Karpas-422 (cell line): ENCODE data around the gene PPP1R3F. TPM values are rescaled to one million over a fixed set of nuclear protein-coding genes. Genes with fewer than 3 reads are reported as not detected.

Source experiments
- DNase-seq: peaks from one replicate; pipeline ENCODE4 v3.0.0-alpha.2; 2015
- H2AFZ ChIP-seq: fragments of 200-600 bp; sonication (generic); 2 replicates; pipeline ENCODE4 v1.6.1; 2014; ENCODE audit warnings: antibody characterized with exemption, low read length, mixed read lengths
- H3K27ac ChIP-seq: fragments of 200-600 bp; sonication (generic); 2 replicates; pipeline ENCODE4 v1.5.1; 2014; ENCODE audit warnings: mild to moderate bottlenecking, low read length, moderate library complexity
- H3K27me3 ChIP-seq: fragments of 200-600 bp; sonication (generic); 2 replicates; pipeline ENCODE4 v1.6.1; 2014; ENCODE audit warnings: low read length, mixed read lengths
- H3K36me3 ChIP-seq: fragments of 200-600 bp; sonication (generic); 2 replicates; pipeline ENCODE4 v1.6.1; 2014; ENCODE audit warnings: low read length, mixed read lengths; ENCODE audit not compliant: insufficient read depth
- H3K4me1 ChIP-seq: fragments of 200-600 bp; sonication (generic); 2 replicates; pipeline ENCODE4 v1.6.1; 2014; ENCODE audit warnings: mild to moderate bottlenecking, low read length, mixed read lengths
- H3K4me2 ChIP-seq: fragments of 200-600 bp; sonication (generic); 2 replicates; pipeline ENCODE4 v1.6.1; 2014; ENCODE audit warnings: low read length, low read depth, mild to moderate bottlenecking; ENCODE audit not compliant: poor library complexity, severe bottlenecking
- H3K4me3 ChIP-seq: fragments of 200-600 bp; sonication (generic); 2 replicates; pipeline ENCODE4 v1.5.1; 2014; ENCODE audit warnings: mild to moderate bottlenecking, antibody characterized with exemption, low read length, mixed read lengths
- H3K79me2 ChIP-seq: fragments of 200-600 bp; sonication (generic); 2 replicates; pipeline ENCODE4 v1.6.1; 2014; ENCODE audit warnings: mild to moderate bottlenecking, low read length, mixed read lengths
- H3K9ac ChIP-seq: fragments of 200-600 bp; sonication (generic); 2 replicates; pipeline ENCODE4 v1.6.0; 2014; ENCODE audit warnings: low read length
- H3K9me2 ChIP-seq: fragments of 200-600 bp; sonication (generic), shearing (Covaris generic); replicated peaks from 2 replicates; pipeline ENCODE4 v1.6.0; 2014; ENCODE audit warnings: mild to moderate bottlenecking, low read length, moderate library complexity; ENCODE audit not compliant: insufficient read depth
- H3K9me3 ChIP-seq: fragments of 300-700, 200-600 bp; sonication (generic); 2 replicates; pipeline ENCODE4 v1.6.1; 2014; ENCODE audit warnings: low read length, mixed read lengths
- H4K20me1 ChIP-seq: fragments of 200-600 bp; sonication (generic); 2 replicates; pipeline ENCODE4 v1.6.1; 2014; ENCODE audit warnings: mild to moderate bottlenecking, antibody characterized with exemption, low read length, low read depth; ENCODE audit not compliant: insufficient read depth
- total RNA-seq: library from RNA; depleted of rRNA; stranded (reverse); fragments of >200 nt; shearing (Covaris generic); gene quantifications from 2 replicates; pipeline ENCODE4 v1.2.3, GENCODE V29; 2014; ENCODE audit warnings: low replicate concordance

PPP1R3F gene
- total RNA-seq, 1 experiment from 2014 or later: 0.19 TPM

- Histone ChIP-seq H2AFZ (no peak overlapping the region), H3K79me2 (no peaks in the 10 kb centered on the region), H3K4me1 (no peaks in the 10 kb centered on the region), H3K4me3 (no peak overlapping the region), H3K27ac (no peak overlapping the region), H3K9ac (no peak overlapping the region), H4K20me1 (no peaks in the 10 kb centered on the region), H3K4me2 (no peak overlapping the region), H3K9me3 (no peaks in the 10 kb centered on the region), H3K9me2 (no peaks in the 10 kb centered on the region), H3K36me3 (no peaks in the 10 kb centered on the region), H3K27me3 (no peaks in the 10 kb centered on the region)
- no peak for DNase-seq
Measured at GRCh38 chrX:49244207-49244606, 25.4 kb upstream of the PPP1R3F start.

- no peak overlapping the region for H3K9ac ChIP-seq
- H3K79me2 ChIP-seq: no peaks in the 10 kb centered on the region
- H2AFZ ChIP-seq: no peak overlapping the region
- H3K36me3 ChIP-seq: no peaks in the 10 kb centered on the region
- H3K27me3 ChIP-seq: no peaks in the 10 kb centered on the region
- H3K4me1 ChIP-seq: no peaks in the 10 kb centered on the region
- no peaks in the 10 kb centered on the region for H3K9me2 ChIP-seq
- H3K4me2 ChIP-seq: no peak overlapping the region
- no peak for DNase-seq
- no peaks in the 10 kb centered on the region for H4K20me1 ChIP-seq
- H3K9me3 ChIP-seq: no peaks in the 10 kb centered on the region
- no peak overlapping the region for H3K4me3 ChIP-seq
- no peak overlapping the region for H3K27ac ChIP-seq
Measured at GRCh38 chrX:49246541-49246940, 23.1 kb upstream of the PPP1R3F start.

GRCh38 chrX:49247346-49247745, 22.2 kb upstream of the PPP1R3F start:
- H3K9me2 ChIP-seq: no peaks in the 10 kb centered on the region
- H3K9me3 ChIP-seq: no peaks in the 10 kb centered on the region
- no peaks in the 10 kb centered on the region for H3K27me3 ChIP-seq
- H4K20me1 ChIP-seq: no peaks in the 10 kb centered on the region
- H3K4me3 ChIP-seq: no peak overlapping the region
- no peak overlapping the region for H3K9ac ChIP-seq
- no peaks in the 10 kb centered on the region for H3K79me2 ChIP-seq
- no peak overlapping the region for H3K4me2 ChIP-seq
- no peak overlapping the region for H2AFZ ChIP-seq
- H3K27ac ChIP-seq: no peak overlapping the region
- H3K4me1 ChIP-seq: no peaks in the 10 kb centered on the region
- no peak for DNase-seq
- no peaks in the 10 kb centered on the region for H3K36me3 ChIP-seq

- Histone ChIP-seq H3K9me3 (no peaks in the 10 kb centered on the region), H3K4me1 (no peaks in the 10 kb centered on the region), H3K27ac (no peak overlapping the region), H4K20me1 (no peaks in the 10 kb centered on the region), H3K36me3 (no peaks in the 10 kb centered on the region), H3K4me3 (no peak overlapping the region), H3K9ac (no peak overlapping the region), H3K9me2 (no peaks in the 10 kb centered on the region), H3K4me2 (no peak overlapping the region), H3K79me2 (no peaks in the 10 kb centered on the region), H3K27me3 (no peaks in the 10 kb centered on the region), H2AFZ (no peak overlapping the region)
- DNase-seq: no peak
Measured at GRCh38 chrX:49247916-49248811, 21.4 kb upstream of the PPP1R3F start.

- Histone ChIP-seq H3K9me3 (no peaks in the 10 kb centered on the region), H3K4me1 (no peaks in the 10 kb centered on the region), H2AFZ (no peak overlapping the region), H3K79me2 (no peaks in the 10 kb centered on the region), H3K27me3 (no peaks in the 10 kb centered on the region), H3K4me2 (no peak overlapping the region), H3K9ac (no peak overlapping the region), H3K36me3 (no peaks in the 10 kb centered on the region), H3K9me2 (no peaks in the 10 kb centered on the region), H4K20me1 (no peaks in the 10 kb centered on the region), H3K27ac (no peak overlapping the region), H3K4me3 (no peak overlapping the region)
- DNase-seq: no peak
Measured at GRCh38 chrX:49249071-49249470, 20.5 kb upstream of the PPP1R3F start.

- Histone ChIP-seq H3K27ac (no peak overlapping the region), H3K4me2 (no peak overlapping the region), H3K27me3 (no peaks in the 10 kb centered on the region), H3K9me3 (no peaks in the 10 kb centered on the region), H4K20me1 (no peaks in the 10 kb centered on the region), H3K36me3 (no peaks in the 10 kb centered on the region), H3K4me3 (no peak overlapping the region), H2AFZ (no peak overlapping the region), H3K79me2 (no peaks in the 10 kb centered on the region), H3K9ac (no peak overlapping the region), H3K9me2 (no peaks in the 10 kb centered on the region), H3K4me1 (no peaks in the 10 kb centered on the region)
- DNase-seq: no peak
Measured at GRCh38 chrX:49249616-49250015, 20.0 kb upstream of the PPP1R3F start.

GRCh38 chrX:49250066-49250465, 19.5 kb upstream of the PPP1R3F start:
- Histone ChIP-seq H2AFZ (no peak overlapping the region), H4K20me1 (no peaks in the 10 kb centered on the region), H3K4me1 (no peaks in the 10 kb centered on the region), H3K36me3 (no peaks in the 10 kb centered on the region), H3K27me3 (no peaks in the 10 kb centered on the region), H3K79me2 (no peaks in the 10 kb centered on the region), H3K9ac (no peak overlapping the region), H3K9me3 (no peaks in the 10 kb centered on the region), H3K4me3 (no peak overlapping the region), H3K4me2 (no peak overlapping the region), H3K9me2 (no peaks in the 10 kb centered on the region), H3K27ac (no peak overlapping the region)
- no peak for DNase-seq

GRCh38 chrX:49250578-49250977, 19.0 kb upstream of the PPP1R3F start:
- Histone ChIP-seq H3K4me2 (no peak overlapping the region), H3K9ac (no peak overlapping the region), H3K36me3 (no peaks in the 10 kb centered on the region), H4K20me1 (no peaks in the 10 kb centered on the region), H3K4me1 (no peaks in the 10 kb centered on the region), H3K79me2 (no peaks in the 10 kb centered on the region), H3K27me3 (no peaks in the 10 kb centered on the region), H3K9me2 (no peaks in the 10 kb centered on the region), H3K9me3 (no peaks in the 10 kb centered on the region), H2AFZ (no peak overlapping the region), H3K4me3 (no peak overlapping the region), H3K27ac (no peak overlapping the region)
- DNase-seq: no peak
